Endothelial cell of umbilical vein (primary cell): ENCODE results near the gene AGFG2. TPM values are rescaled to one million over a fixed set of nuclear protein-coding genes. Genes with fewer than 3 reads are reported as not detected.
A peak's percentile ranks its signal among the peaks of the same experiment; 100 is the strongest.

Source experiments
- BruUV-seq: library from RNA; stranded (reverse); fragments of 400-500 nt; replicated peaks from 2 replicates; lab custom pipeline; 2021; lab: Mats Ljungman, UMichigan
- CTCF ChIA-PET: fragments of 300-600, 350-600 bp; sonication (Branson Sonifier 250); formaldehyde crosslinking; loops from one replicate; lab custom pipeline; 2021; ENCODE audit warnings: antibody characterized with exemption, inconsistent platforms; lab: Charles Lee
- POLR2A ChIA-PET: fragments of 300-600, 350-600 bp; sonication (Branson Sonifier 250); formaldehyde crosslinking; loops from one replicate; lab custom pipeline; 2021; ENCODE audit warnings: antibody characterized with exemption, inconsistent platforms; lab: Charles Lee
- DNase-seq: peaks from one replicate; pipeline ENCODE4 v3.0.0-alpha.2; 2011; ENCODE audit warnings: low read depth, low spot score
- FAIRE-seq: peaks from 2 replicates; lab custom pipeline; 2011; peaks lifted over from hg19 to GRCh38; lab: Jason Lieb, UNC
- H2AFZ ChIP-seq: 2 replicates; pipeline ENCODE4 v1.6.0; 2012; ENCODE audit warnings: low read depth, low read length, control low read depth, inconsistent platforms
- H3K27ac ChIP-seq: 2 replicates; pipeline ENCODE4 v1.5.1; 2011; ENCODE audit warnings: low read depth, mild to moderate bottlenecking, control low read depth, low read length, moderate library complexity; ENCODE audit not compliant: insufficient read depth
- H3K27me3 ChIP-seq, 2 experiments: 2 replicates each; pipeline versions ENCODE4 v1.6.0 to v1.6.1; 2011; ENCODE audit warnings: low read length in 2 of 2, mixed read lengths in 1 of 2; ENCODE audit not compliant: control insufficient read depth in 2 of 2, insufficient read depth in 2 of 2
- H3K36me3 ChIP-seq, 2 experiments: 2 replicates in 1 of 2; 3 replicates in 1 of 2; pipeline ENCODE4 v1.5.1; 2011; ENCODE audit warnings: low read length in 2 of 2, mild to moderate bottlenecking in 1 of 2, moderate library complexity in 1 of 2; ENCODE audit not compliant: control insufficient read depth in 2 of 2, insufficient read depth in 2 of 2; ENCODE audit errors: extremely low read depth in 1 of 2
- H3K4me1 ChIP-seq: 3 replicates; pipeline ENCODE4 v1.5.1; 2011; ENCODE audit warnings: mild to moderate bottlenecking, low read length; ENCODE audit not compliant: control insufficient read depth, insufficient read depth; ENCODE audit errors: extremely low read depth
- H3K4me2 ChIP-seq: 2 replicates; pipeline ENCODE4 v1.6.1; 2011; ENCODE audit warnings: low read length, control low read depth, mixed read lengths; ENCODE audit not compliant: insufficient read depth
- H3K4me3 ChIP-seq, 3 experiments: fragments of 200-600 bp in 1 of 3; sonication (generic), shearing (Covaris generic) in 1 of 3; replicated peaks in 1 of 3; 2 replicates each; pipeline ENCODE4 v1.5.1; 2011 to 2016; ENCODE audit warnings: control low read depth in 3 of 3, low read length in 3 of 3, mild to moderate bottlenecking in 2 of 3, inconsistent platforms in 1 of 3, low read depth in 1 of 3, moderate library complexity in 1 of 3; ENCODE audit not compliant: insufficient read depth in 1 of 3
- H3K79me2 ChIP-seq: 2 replicates; pipeline ENCODE4 v1.6.0; 2012; ENCODE audit warnings: low read length, inconsistent platforms; ENCODE audit not compliant: control insufficient read depth, insufficient read depth
- H3K9ac ChIP-seq: replicated peaks from 2 replicates; pipeline ENCODE3; 2011; ENCODE audit warnings: low read length, control low read depth; ENCODE audit not compliant: insufficient read depth; ENCODE audit errors: extremely low read depth
- H3K9me1 ChIP-seq: replicated peaks from 3 replicates; pipeline ENCODE4 v1.6.0; 2011; ENCODE audit warnings: mild to moderate bottlenecking, low read length; ENCODE audit not compliant: control insufficient read depth, insufficient read depth; ENCODE audit errors: extremely low read depth
- H3K9me3 ChIP-seq: replicated peaks from 2 replicates; pipeline ENCODE4 v1.5.1; 2012; ENCODE audit warnings: low read length, inconsistent platforms; ENCODE audit not compliant: control insufficient read depth, insufficient read depth
- H4K20me1 ChIP-seq: replicated peaks from 2 replicates; pipeline ENCODE3; 2011; ENCODE audit warnings: mild to moderate bottlenecking, low read length; ENCODE audit not compliant: control insufficient read depth, insufficient read depth; ENCODE audit errors: extremely low read depth
- FOS ChIP-seq: IDR thresholded peaks from 2 replicates; pipeline ENCODE4 v1.6.1; 2011; ENCODE audit warnings: mild to moderate bottlenecking, low read length, moderate library complexity, borderline replicate concordance; ENCODE audit not compliant: insufficient read depth
- GATA2 ChIP-seq: IDR thresholded peaks from 2 replicates; pipeline ENCODE4 v1.7.0; 2011; ENCODE audit warnings: low read depth, mild to moderate bottlenecking, moderate library complexity, mixed read lengths, low read length; ENCODE audit not compliant: insufficient read length, insufficient read depth
- JUN ChIP-seq: IDR thresholded peaks from 2 replicates; pipeline ENCODE4 v1.6.1; 2011; ENCODE audit warnings: borderline replicate concordance, low read depth; ENCODE audit not compliant: insufficient read length, insufficient read depth
- POLR2AphosphoS5 ChIP-seq: IDR thresholded peaks from 2 replicates; pipeline ENCODE4 v1.6.1; 2012; ENCODE audit warnings: low read depth, mild to moderate bottlenecking, control low read depth, low read length, moderate library complexity; ENCODE audit not compliant: insufficient read depth
- dilution Hi-C: fragments of 300-500 bp; cut with MboI; formaldehyde crosslinking; loops from one replicate; pipeline ENCODE4 v1.15.0; 2019; ENCODE audit warnings: low sequenced_read_pairs; ENCODE audit not compliant: extremely low pct_ligation_motif_present
- intact Hi-C: fragments of 100-400 bp; cut with micrococcal nuclease; formaldehyde crosslinking; loops from one replicate; pipeline ENCODE4 v1.10.0; 2022
- polyA plus RNA-seq, 4 experiments: library from polyadenylated mRNA; depleted of rRNA in 3 of 4; stranded (reverse) in 3 of 4; unstranded in 1 of 4; fragments of >200 nt; gene quantifications; 2 replicates each; pipeline versions ENCODE4 v1.2.1 to v1.2.3, GENCODE V29; 2011 to 2012; ENCODE audit warnings: missing spikeins in 1 of 4
- total RNA-seq: library from RNA; stranded (reverse); gene quantifications from 2 replicates; pipeline ENCODE4 v1.2.3, GENCODE V29; 2021

The AGFG2 gene
- total and polyA plus RNA-seq, 2 donors (not counting 3 experiments of a cell fraction or from before 2014, with no cell fraction given) = 33.6 to 44.6 TPM

DNA sequence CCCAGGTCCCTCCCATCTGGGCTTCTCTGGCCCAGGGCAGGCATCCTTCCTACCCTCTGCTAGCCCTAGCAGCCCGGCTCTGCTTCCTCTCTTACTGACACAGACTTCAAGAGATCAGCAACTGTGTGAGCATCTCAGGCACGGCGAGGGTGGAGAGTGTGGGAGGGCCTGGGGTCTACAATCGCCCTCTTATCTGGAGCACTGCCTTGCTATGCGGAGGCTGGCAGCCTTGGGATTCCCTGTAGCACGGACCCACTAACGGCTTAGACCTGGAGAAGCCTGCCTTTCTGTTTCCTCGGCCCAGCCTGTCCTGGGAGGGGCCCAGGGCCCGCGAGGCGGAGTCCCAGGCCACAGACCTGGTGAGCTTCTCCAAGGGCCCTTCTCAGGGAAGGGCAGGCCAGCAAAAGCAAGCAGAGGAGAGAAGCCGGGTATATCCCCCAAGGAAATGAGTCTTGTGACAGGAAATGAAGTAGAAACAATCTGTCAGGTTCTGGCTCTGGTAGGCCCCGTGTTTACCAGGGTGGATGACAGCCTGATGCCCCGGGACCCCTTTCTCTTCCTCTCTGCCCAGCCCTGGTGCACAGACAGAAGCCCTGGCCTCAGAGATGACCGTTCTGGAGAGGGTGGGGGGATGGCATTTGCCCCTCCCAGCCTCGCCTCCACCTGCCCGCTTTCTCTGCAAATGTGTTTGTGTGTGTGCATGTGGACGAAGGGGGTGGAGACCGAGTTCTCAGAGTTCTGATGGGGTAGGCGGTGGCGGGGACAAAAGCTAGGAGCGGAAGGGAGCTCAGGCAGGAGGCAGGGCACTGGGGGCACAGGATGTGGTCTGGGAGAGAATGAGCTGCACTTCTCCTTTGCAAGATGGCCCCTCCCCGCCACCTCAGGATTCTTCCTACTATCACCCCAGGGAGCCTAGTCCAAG is 44.4 kb downstream of the AGFG2 start:
- Histone ChIP-seq H3K4me3 (peak overlapping the region in 2 of 3 experiments; percentile 16 to 86), H3K9me1 (no peaks in the 10 kb centered on the region), H3K36me3 (peaks cover 13 to 30% of the 10 kb centered on the region in 2 experiments), H3K27ac (peak overlapping the region; percentile 61), H3K4me2 (peak overlapping the region; percentile 63), H3K27me3 (no peaks in the 10 kb centered on the region), H3K9me3 (no peaks in the 10 kb centered on the region), H3K9ac (peak overlapping the region; percentile 25), H3K79me2 (peaks cover 29% of the 10 kb centered on the region), H4K20me1 (no peaks in the 10 kb centered on the region), H3K4me1 (peaks cover 32% of the 10 kb centered on the region), H2AFZ (no peak overlapping the region)
- BruUV-seq = TSS peak; percentile 1
- CTCF ChIA-PET = interaction anchor here (0.7 to 3.3 kb wide), 8 partner anchors 19 to 269 kb away, joined by 3 to 19 read pairs (median 5); partner anchors contain the start of genes GNB2, MOSPD3 and SLC12A9
- POLR2A ChIA-PET = interaction anchor here (1.2 to 3.6 kb wide), 3 partner anchors 12 to 155 kb away, joined by 4 to 14 read pairs (median 12); partner anchors contain the start of genes GNB2 and ZCWPW1
- TF ChIP-seq FOS = no peak
- no peak for TF ChIP-seq GATA2
- TF ChIP-seq POLR2AphosphoS5 = peak; percentile 13
- TF ChIP-seq JUN = no peak
- peak; percentile 50 for DNase-seq
- intact Hi-C loops = loop anchor here (2.0 to 10.0 kb wide), 2 partner anchors 45 to 281 kb away; partner anchors contain the start of genes AGFG2 and TRIP6
- dilution Hi-C loops = no loop called here
- FAIRE-seq = peak; percentile 94
